Transverse colon (tissue), 4 donors: Measurements from ENCODE around the gene CAMK2B. TPM values are rescaled to one million over a fixed set of nuclear protein-coding genes. Genes with fewer than 3 reads are reported as not detected.
A peak's percentile ranks its signal among the peaks of the same experiment; 100 is the strongest.

Experiments
- DNase-seq: peaks from one replicate; pipeline ENCODE4 v3.0.0-alpha.2; 2019
- H3K27ac ChIP-seq, 4 donors: fragments of 200-600 bp; sonication (generic); 2 replicates each; pipeline ENCODE4 v1.5.1; 2016 to 2018; ENCODE audit warnings: inconsistent platforms in 4 of 4
- H3K27me3 ChIP-seq: fragments of 200-600 bp; sonication (generic); 2 replicates; pipeline ENCODE4 v1.5.1; 2017; ENCODE audit warnings: inconsistent platforms
- H3K36me3 ChIP-seq, 4 donors: fragments of 200-600 bp; sonication (generic); 2 replicates each; pipeline ENCODE4 v1.5.1; 2017 to 2019; ENCODE audit warnings: inconsistent platforms in 4 of 4
- H3K4me1 ChIP-seq, 4 donors: fragments of 200-600 bp; sonication (generic); 2 replicates each; pipeline ENCODE4 v1.5.1; 2017 to 2020; ENCODE audit warnings: inconsistent platforms in 4 of 4
- H3K4me3 ChIP-seq, 4 donors: fragments of 200-600 bp; sonication (generic); 1 replicate in 1 of 4; 2 replicates in 3 of 4; pipeline versions ENCODE4 v1.5.1 to v1.6.1; 2017 to 2019; ENCODE audit warnings: inconsistent platforms in 4 of 4
- H3K9me3 ChIP-seq, 2 donors: fragments of 200-600 bp; sonication (generic); 2 replicates each; pipeline ENCODE4 v1.5.1; 2017 to 2019; ENCODE audit warnings: inconsistent platforms in 2 of 2
- CTCF ChIP-seq, 5 experiments: fragments of 200-600 bp in 3 of 5; fragments of 450-650 bp in 2 of 5; sonication (generic) in 3 of 5; IDR thresholded peaks; 1 replicate in 2 of 5; 2 replicates in 3 of 5; pipeline ENCODE4 v1.5.1; 2016 to 2017; ENCODE audit warnings: antibody characterized with exemption in 5 of 5, inconsistent platforms in 3 of 5, mild to moderate bottlenecking in 2 of 5, moderate library complexity in 1 of 5
- EP300 ChIP-seq: sonication (generic); formaldehyde crosslinking; IDR thresholded peaks from one replicate; pipeline ENCODE4 v1.6.1; 2017; ENCODE audit warnings: antibody characterized with exemption, low read depth
- POLR2A ChIP-seq: fragments of 450-650 bp; IDR thresholded peaks from one replicate; pipeline ENCODE4 v1.6.1; 2016; ENCODE audit warnings: antibody characterized with exemption, mild to moderate bottlenecking, moderate library complexity
- POLR2AphosphoS5 ChIP-seq, 3 donors: sonication (generic); formaldehyde crosslinking; IDR thresholded peaks; one replicate each; pipeline ENCODE4 v1.6.1; 2016; ENCODE audit warnings: antibody characterized with exemption in 3 of 3
- WGBS, 2 donors: methylation state at CpG; one replicate each; pipeline ENCODE4 v1.1.5; 2018; ENCODE audit warnings: low coverage in 1 of 2; 5-methylcytosine and 5-hydroxymethylcytosine counted together
- in situ Hi-C, 4 donors: fragments of 200-750 bp; cut with MboI; loops; one replicate each; pipeline versions ENCODE4 v1.15.0 to v1.15.1; 2017; ENCODE audit warnings: low sequenced_read_pairs in 3 of 4, low pct_ligation_motif_present in 1 of 4, low pct_unique_long_range_greater_than_20kb in 1 of 4
- intact Hi-C: fragments of 100-400 bp; cut with DNase I; formaldehyde crosslinking; loops from one replicate; pipeline ENCODE4 v1.15.1; 2023; ENCODE audit warnings: low total_unique reads
- total RNA-seq, 4 donors: library from RNA; depleted of rRNA; stranded (reverse); fragments of >200 nt; gene quantifications; one replicate each; pipeline ENCODE4 v1.1.0, GENCODE V29; 2016

Gene CAMK2B
- total RNA-seq, 4 donors from 2014 or later: 0.16 to 2.8 (median 0.27) TPM; not detected in 1

GRCh38 chr7:44257618-44258422, 67.6 kb downstream of the CAMK2B start:
- Histone ChIP-seq H3K27ac (peak overlapping the region; percentile 1 to 49 (median 13)), H3K9me3 (no peaks in the 10 kb centered on the region), H3K4me3 (no peak overlapping the region), H3K4me1 (peaks cover 6 to 16% (median 14%) of the 10 kb centered on the region in 4 donors), H3K27me3 (peaks cover under 1% of the 10 kb centered on the region), H3K36me3 (no peaks in the 10 kb centered on the region)
- WGBS, 2 donors: 41% methylated on average over 18 of the region's 18 CpGs; no CpG with 5 or more reads in 1 of the 2 donors
- peak; percentile 28 for DNase-seq
- intact Hi-C loops: no loop called here
- in situ Hi-C loops: no loop called here
- TF ChIP-seq POLR2A (no peak), CTCF (IDR thresholded peaks at IDR 0.05) (no peak), EP300 (no peak), POLR2AphosphoS5 (IDR thresholded peaks at IDR 0.05) (no peak)

- Histone ChIP-seq H3K4me3 (no peak overlapping the region), H3K27me3 (no peaks in the 10 kb centered on the region), H3K9me3 (no peaks in the 10 kb centered on the region), H3K27ac (peak overlapping the region in 3 of 4 donors; percentile 1 to 49 (median 13)), H3K4me1 (peaks cover 6 to 16% (median 14%) of the 10 kb centered on the region in 4 donors), H3K36me3 (no peaks in the 10 kb centered on the region)
- no peak for DNase-seq
- intact Hi-C loops (no loop called here), in situ Hi-C loops (no loop called here)
- 86 to 100% methylated on average over 2 to 6 of the region's 6 CpGs for WGBS, 2 donors
- TF ChIP-seq EP300: no peak
- no peak for TF ChIP-seq CTCF (IDR thresholded peaks at IDR 0.05)
- no peak for TF ChIP-seq POLR2AphosphoS5 (IDR thresholded peaks at IDR 0.05)
- no peak for TF ChIP-seq POLR2A
Observed at GRCh38 chr7:44257213-44257612, 68.2 kb downstream of the CAMK2B start.

- H3K27me3 ChIP-seq: no peaks in the 10 kb centered on the region
- DNase-seq: no peak
- H3K36me3 ChIP-seq: no peaks in the 10 kb centered on the region
- 77% methylated on average over 5 of the region's 5 CpGs; no CpG with 5 or more reads in 1 of the 2 donors for WGBS, 2 donors
- intact Hi-C loops: no loop called here
- TF ChIP-seq EP300 (no peak), CTCF (IDR thresholded peaks at IDR 0.05) (no peak), POLR2A (no peak), POLR2AphosphoS5 (IDR thresholded peaks at IDR 0.05) (no peak)
- H3K4me3 ChIP-seq: no peak overlapping the region
- H3K27ac ChIP-seq: no peak overlapping the region
- H3K4me1 ChIP-seq: peaks cover 6 to 16% (median 14%) of the 10 kb centered on the region in 4 donors
- in situ Hi-C loops: no loop called here
- H3K9me3 ChIP-seq: no peaks in the 10 kb centered on the region
Observed at GRCh38 chr7:44256459-44256858, 68.9 kb downstream of the CAMK2B start.

GRCh38 chr7:44251881-44252280, 73.5 kb downstream of the CAMK2B start:
- TF ChIP-seq POLR2A (no peak), CTCF (IDR thresholded peaks at IDR 0.05) (no peak), EP300 (no peak), POLR2AphosphoS5 (IDR thresholded peaks at IDR 0.05) (no peak)
- WGBS, 2 donors: 85% methylated on average over 12 of the region's 12 CpGs; no CpG with 5 or more reads in 1 of the 2 donors
- intact Hi-C loops (no loop called here), in situ Hi-C loops (no loop called here)
- DNase-seq: no peak
- Histone ChIP-seq H3K4me3 (no peak overlapping the region), H3K9me3 (no peaks in the 10 kb centered on the region), H3K4me1 (no peaks in the 10 kb centered on the region), H3K27ac (no peak overlapping the region), H3K36me3 (no peaks in the 10 kb centered on the region), H3K27me3 (no peaks in the 10 kb centered on the region)
